Skin of body (tissue), 2 donors: Measurements from ENCODE around the gene CDK5R2. TPM values are rescaled to one million over a fixed set of nuclear protein-coding genes. Genes with fewer than 3 reads are reported as not detected.

Experiments used
- DNase-seq: peaks from one replicate; lab custom pipeline; 2025; lab: John Stamatoyannopoulos, UW
- total RNA-seq: library from RNA; depleted of rRNA; stranded (reverse); fragments of >200 nt; gene quantifications from one replicate; pipeline ENCODE4 v1.2.3, GENCODE V29; 2014

CDK5R2 gene
- total RNA-seq, 1 donor from 2014 or later = not detected

- DNase-seq = no peak
Observed at GRCh38 chr2:218961651-218962570, 2.4 kb downstream of the CDK5R2 start.

GRCh38 chr2:218962859-218963492 lies 3.5 kb downstream of the CDK5R2 start:
- peak; percentile 35 for DNase-seq

GRCh38 chr2:218963601-218964000 lies 4.1 kb downstream of the CDK5R2 start:
- no peak for DNase-seq

GRCh38 chr2:218964041-218964771 lies 4.7 kb downstream of the CDK5R2 start:
- no peak for DNase-seq

- DNase-seq = no peak
Observed at GRCh38 chr2:218970894-218971293, 11.4 kb downstream of the CDK5R2 start.

- no peak for DNase-seq
Observed at GRCh38 chr2:218975060-218975777, 15.8 kb downstream of the CDK5R2 start.

GRCh38 chr2:218979846-218980734 lies 20.6 kb downstream of the CDK5R2 start:
- DNase-seq = peak; percentile 13

GRCh38 chr2:218980735-218981389 lies 21.4 kb downstream of the CDK5R2 start:
- DNase-seq = no peak

GRCh38 chr2:218981390-218981880 lies 22.0 kb downstream of the CDK5R2 start:
- no peak for DNase-seq

- no peak for DNase-seq
Observed at GRCh38 chr2:218981881-218982585, 22.6 kb downstream of the CDK5R2 start.

GRCh38 chr2:218982586-218983262 lies 23.3 kb downstream of the CDK5R2 start:
- DNase-seq = no peak

GRCh38 chr2:218983263-218983933 lies 23.9 kb downstream of the CDK5R2 start:
- no peak for DNase-seq

- no peak for DNase-seq
Observed at GRCh38 chr2:218983934-218984238, 24.4 kb downstream of the CDK5R2 start.

- no peak for DNase-seq
Observed at GRCh38 chr2:218984239-218985020, 25.0 kb downstream of the CDK5R2 start.

- DNase-seq = no peak
Observed at GRCh38 chr2:218985021-218985324, 25.5 kb downstream of the CDK5R2 start, which contains the start of gene FEV. FEV (minus strand) TSS chr2:218985184; CDS start chr2:218985075, 109 bp downstream.

GRCh38 chr2:218985325-218986091 lies 26.0 kb downstream of the CDK5R2 start:
- DNase-seq = no peak
